T1000 (cell line): Measurements from ENCODE around the gene LRP3.
"Not testable (repeated sequence)": the region's sequence is repeated elsewhere in the genome, so short reads cannot be mapped to it uniquely, and the experiment has no call there.

Experiments
- DNase-seq: peaks from one replicate; lab custom pipeline; 2025; ENCODE audit warnings: mixed read lengths; lab: John Stamatoyannopoulos, UW

LRP3 gene

DNA sequence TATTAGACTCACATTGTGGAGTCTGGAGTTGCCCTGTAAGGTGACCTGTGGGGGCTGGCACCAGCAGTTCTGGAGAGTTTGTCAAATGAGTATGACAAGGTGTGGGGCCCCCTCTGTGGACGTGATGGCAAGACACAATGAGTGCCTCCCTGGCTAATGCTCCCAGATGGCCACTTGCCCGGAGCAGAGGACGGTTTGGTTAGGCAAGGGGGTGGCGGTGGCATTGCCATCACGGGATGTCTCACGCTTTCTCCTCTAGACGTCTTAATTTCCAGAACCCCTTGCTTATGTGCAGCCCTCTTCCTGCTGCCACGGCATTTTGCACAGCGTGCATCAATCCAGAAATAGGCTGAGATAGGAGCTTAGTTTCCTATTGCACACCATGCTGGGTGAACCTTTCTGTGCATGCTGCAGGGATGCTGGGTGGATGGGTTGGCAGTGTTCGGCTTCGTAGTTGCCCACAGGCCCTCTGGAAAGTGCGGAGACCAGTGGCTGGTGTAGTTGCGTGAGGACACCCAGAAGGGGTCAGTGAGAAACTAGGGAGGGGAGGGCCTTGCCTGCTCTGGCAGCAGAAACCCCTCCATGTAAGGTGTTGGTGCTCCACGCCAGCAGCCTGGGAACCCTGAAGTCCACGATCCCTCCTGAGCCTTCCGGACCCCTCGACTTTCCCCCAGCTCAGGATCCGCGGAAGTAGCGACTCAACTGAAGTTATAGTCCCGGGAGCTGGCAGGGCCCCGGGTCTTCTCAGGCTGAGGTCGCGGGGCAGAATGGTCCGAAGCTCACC is 18.1 kb upstream of the LRP3 start:
- no peak for DNase-seq

DNA sequence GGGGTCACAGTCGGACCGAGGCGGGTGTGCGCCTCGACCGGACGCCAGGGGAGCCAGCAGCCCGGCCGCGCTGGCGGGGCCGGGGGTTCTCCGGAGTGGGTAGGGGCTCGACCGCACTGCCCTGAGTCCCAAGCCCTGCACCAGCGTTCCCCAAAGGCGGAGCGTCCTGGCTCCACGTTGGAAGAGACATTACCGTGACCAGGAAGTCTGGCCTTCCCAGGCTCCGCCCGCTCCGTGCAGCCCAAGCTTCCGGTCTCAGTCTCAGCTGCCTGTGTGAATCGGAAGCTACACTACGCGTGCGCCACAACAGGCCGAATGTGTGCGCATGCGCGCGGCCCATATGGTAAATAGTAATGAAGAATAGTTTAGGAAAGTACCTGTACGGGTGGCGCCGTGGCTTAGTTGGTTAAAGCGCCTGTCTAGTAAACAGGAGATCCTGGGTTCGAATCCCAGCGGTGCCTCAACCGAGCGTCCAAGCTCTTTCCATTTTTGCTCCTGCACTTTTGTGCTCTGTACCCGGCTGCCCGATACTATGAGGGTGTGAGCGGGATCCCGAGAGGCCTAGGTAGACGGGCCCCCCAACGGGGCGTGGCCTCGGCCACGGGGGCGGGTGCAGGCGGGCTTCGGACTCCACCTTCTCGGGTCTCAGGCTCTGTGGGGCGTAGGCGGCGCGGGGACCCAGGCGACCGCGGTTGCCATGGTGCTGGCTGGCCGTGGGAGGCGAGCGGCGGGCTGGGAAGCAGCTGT is 17.3 kb upstream of the LRP3 start:
- DNase-seq: peak; percentile 99

DNA sequence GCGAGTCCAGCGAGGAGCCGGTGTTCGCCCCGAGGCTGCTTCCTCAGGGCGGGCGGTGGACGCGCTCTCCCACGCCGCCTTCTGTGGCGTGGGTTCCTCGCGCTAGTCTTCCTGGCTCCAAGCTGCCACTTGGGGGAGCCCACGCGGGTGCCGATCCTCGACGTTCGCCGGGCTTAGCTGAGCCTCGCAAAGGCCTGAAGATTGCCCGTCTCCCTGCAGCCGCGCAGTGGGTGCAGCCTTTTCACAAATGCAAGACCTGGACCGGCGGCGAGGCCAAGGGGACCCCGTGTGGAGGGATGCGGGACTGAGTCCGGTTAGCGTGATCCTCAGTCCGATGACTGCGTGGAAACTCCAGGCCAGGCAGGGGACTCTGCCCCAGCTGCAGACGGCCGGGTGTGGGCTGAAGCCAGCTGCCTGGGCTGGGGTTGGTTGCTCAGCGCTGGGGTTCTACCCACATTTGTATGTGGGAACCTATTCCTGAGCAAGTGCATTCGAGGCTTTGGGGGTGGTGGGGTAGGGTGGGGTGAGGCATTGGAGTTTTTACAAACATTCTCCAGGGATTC is 16.6 kb upstream of the LRP3 start:
- DNase-seq: no peak

DNA sequence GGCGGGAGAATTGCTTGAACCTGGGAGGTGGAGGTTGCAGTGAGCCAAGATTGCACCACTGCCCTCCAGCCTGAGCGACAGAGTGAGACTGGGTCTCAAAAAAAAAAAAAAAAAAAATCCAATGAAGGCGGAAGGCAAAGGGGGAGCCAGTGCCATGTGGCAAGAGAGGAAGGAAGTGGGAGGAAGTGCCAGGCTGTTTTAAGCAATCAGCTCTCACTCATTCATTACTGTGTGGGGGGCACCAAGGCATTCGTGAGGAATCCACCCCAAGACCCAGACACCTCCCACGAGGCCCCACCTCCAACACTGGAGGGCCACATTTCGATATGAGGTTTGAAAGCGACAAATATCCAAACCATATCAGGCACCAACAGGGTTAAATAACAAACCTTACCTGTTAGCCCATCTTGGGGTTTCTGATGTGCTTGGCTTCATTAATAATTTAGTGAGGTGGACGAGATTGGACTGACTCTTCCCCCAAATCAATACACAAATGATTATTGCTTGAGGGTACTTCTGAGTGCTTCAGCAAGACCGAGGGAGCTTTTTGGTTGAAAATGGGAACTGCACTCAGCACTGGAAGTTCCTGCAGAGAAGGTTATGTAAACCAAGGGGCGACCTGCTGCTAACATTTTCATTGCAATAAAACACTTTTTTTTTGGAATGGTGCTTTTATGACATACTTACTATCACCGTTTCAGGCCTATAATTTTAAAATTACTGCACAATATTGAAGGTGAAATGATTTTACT is 7.5 kb upstream of the LRP3 start:
- DNase-seq: no peak

GRCh38 chr19:33187183-33187540 is 7.0 kb upstream of the LRP3 start:
- no peak for DNase-seq

GRCh38 chr19:33189453-33189852 is 4.7 kb upstream of the LRP3 start:
- no peak for DNase-seq

DNA sequence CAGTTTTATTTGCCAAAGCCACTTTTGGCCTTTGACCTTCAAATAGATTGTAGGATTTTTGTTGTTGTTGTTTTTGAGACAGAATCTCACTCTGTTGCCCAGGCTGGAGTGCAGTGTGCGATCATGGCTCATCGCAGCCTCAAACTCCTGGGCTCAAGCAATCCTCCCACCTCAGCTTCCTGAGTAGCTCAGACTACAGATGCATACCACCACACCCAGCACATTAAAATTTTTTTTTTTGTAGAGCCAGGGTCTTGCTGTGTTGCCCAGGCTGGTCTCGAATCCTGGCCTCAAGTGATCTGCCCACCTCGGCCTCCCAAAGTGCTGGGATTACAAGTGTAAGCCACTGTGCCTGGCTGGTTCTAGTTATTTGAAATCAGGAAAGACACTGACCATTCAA is 3.0 kb upstream of the LRP3 start:
- DNase-seq: not testable (repeated sequence)

- DNase-seq: no peak
Measured at GRCh38 chr19:33191501-33191900, 2.6 kb upstream of the LRP3 start.

- DNase-seq: no peak
Measured at GRCh38 chr19:33192010-33192409, 2.1 kb upstream of the LRP3 start.

DNA sequence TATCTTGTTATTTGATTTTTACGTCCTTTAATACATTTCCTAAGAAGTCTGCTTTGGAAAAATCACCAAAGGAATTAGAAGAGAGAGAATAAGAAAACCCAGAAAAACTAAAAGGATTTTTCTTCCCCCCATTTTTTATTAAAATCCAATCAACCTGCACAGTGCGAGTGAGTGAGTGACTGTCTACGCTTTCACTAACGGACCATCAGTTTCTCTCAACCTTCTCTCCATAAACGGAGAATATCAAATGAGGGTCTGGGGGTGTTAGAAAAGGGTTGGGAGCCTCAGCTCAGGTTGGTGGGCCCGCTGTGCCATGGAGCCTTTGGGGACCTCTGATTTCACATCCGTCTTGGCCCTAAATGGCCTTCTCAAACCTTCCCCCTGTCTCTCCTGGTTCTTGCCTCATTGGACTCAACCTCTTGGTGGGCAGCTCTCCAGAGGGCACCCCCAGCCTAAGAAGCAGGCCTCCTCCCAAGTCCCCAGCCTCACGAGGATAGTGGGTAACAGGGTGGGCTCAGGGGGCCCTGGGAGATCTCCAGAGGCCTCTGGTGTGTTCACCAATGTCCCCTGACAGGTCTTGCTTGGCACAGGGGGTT is 763 bp upstream of the LRP3 start:
- DNase-seq: no peak

DNA sequence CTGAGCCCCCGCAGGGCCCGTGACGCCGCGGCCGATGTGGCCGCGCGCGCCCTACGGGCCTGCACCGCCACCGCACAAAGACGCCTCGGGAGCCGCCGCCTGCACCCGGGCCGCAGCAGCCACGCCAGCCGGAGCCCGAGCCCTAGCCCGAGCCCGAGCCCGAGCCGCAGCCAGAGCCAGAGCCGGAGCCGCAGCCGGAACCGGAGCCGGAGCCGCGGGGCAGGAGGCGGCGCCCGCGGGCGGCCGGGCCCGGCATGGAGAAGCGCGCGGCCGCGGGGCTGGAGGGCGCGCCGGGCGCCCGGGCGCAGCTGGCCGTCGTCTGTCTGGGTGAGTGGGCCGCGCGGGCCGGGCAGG is 379 bp downstream of the LRP3 start:
- DNase-seq: no peak

DNA sequence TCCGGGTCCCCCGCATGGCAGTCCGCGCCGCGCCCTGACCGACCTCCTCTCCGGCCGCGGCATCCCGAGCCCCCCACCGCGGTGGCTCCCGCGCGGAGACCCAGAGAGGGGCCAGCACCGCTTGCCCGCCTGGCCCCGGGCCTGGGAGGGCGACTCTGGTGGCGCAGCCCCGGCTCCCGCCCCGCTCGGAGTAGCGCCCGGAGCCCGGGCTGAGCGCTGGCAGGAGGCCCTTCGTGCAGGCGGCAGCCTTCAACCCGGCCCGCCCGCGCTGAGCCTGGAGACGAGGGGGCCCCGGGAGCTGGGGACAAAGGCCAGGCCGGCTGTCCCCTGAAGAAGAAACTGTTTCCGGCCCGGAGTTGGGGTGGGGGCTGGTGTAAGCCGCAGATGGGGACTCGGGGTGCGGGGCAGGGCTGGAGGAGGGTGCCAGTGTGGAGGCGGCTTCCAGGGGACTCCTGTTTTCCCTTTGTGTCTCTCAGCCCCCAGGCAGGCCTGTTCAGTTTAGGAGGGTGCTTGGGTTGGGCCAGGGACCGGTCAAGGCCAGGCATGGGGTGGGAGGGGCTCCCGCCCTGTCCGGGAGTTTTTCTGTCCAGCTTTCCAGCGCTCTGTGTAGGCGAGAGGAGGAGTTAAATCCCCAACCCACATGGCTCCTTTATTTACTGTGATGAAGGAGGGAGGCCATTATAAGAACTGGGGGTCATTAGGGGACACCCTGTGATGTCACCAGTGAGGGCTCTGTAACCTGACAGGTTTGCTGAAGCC is 935 bp downstream of the LRP3 start:
- no peak for DNase-seq

DNA sequence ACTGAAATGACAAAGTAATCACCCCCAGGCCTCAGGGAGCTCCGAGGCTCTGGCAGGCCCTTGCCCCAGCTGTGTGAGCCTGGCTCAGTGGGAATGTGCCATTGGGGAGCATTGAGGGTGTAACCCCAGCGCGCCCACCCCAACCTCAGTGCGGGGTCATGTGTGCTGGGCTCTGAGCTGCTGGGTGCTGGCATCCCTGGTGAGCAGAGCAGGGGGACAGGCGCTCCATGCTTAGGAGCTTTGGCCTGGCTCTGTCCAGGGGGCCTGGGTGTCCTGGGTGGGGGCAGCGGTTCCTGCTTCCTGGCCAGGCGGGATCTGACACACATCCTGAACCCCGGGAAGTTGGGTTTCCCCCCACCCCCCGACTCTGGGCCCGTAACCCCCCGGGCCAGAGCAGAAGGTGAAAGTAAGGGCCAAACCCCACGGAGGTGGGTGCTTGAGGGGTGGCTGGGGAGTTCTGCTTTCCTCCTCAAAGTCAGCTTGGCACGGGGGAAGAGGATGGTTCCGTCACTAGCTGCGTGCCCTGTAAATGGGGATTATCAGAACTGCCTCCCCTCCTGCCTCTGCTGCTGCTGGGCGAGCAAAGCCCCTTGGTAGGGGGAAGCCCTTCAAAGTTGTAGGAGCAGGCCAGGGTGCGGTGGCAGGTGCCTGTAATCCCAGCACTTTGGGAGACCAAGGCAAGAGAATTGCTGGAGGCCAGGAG is 1.7 kb downstream of the LRP3 start:
- no peak for DNase-seq

DNA sequence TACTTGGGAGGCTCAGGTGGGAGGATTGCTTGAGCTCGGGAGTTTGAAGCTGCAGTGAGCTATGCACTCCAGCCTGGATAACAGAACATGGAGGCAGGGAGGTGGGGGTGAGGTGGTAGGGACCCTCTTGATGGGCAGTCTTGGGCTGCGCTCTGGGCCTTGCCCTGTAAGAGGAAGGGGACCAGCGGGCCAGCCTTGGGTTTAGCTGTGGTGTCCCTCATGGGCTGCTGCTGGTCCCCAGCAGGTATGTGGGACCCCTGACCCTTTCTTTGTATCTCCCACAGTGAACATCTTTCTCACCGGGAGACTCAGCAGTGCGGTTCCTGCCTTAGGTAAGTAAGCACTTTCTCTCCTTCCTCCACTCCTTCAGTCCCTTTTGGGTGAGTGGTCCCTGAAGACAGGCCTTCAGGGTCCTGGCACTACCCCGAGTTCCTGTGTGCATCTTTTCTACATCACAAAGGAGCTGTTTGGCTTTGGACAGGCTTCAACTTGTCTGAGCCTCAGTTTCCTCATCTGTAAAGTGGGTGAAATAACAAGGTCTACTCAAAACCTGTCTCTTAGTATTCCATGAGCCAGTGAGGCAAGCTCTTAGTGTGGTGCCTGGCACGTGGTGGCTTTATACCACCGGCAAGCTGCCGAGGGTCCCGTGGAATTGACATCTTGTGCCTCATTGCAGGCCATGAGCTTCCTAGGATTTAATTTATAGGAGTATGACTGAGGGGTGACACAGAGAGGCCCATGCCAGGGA is 2.5 kb downstream of the LRP3 start:
- DNase-seq: no peak

DNA sequence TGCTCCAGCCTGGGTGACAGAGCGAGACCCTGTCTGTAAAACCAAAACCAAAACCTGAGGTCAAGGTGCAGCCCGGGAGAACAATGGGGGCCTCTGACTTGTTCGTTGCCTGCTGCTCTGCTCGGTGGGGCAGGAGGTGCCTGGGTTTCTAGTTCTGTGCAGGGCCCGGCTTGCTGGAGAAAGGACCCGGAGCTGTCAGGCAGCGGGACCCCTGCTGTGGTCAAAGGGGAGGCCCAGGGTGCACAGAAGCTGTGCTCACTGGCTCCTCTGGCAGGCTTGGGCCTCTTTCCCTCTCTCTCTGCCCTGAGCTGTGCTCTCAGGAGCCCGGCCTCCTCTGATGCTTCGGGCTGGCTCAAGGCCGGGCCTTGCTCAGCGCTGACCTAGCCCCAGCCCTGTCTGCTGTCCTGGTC is 3.5 kb downstream of the LRP3 start:
- no peak for DNase-seq

DNA sequence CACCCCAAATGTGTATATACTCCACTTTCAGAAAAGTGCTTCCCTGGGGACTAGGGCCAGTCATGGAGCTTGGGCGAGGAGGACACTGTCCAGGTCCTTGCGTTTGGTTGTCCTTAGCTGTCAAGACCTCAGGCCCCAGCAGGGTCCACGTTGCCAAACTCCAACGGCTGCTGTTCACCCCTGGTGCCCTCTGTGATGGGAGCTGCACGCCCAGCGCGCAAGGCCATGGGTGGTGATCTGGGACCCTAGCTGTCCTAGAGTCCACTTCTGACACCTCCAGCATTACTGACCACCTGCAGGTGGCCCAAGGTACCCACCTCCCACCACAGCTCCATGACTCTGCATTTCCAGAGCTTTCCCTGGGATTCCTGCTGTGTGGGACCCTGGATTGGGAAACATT is 4.0 kb downstream of the LRP3 start:
- DNase-seq: no peak

- DNase-seq: no peak
Measured at GRCh38 chr19:33199441-33200265, 5.5 kb downstream of the LRP3 start.

DNA sequence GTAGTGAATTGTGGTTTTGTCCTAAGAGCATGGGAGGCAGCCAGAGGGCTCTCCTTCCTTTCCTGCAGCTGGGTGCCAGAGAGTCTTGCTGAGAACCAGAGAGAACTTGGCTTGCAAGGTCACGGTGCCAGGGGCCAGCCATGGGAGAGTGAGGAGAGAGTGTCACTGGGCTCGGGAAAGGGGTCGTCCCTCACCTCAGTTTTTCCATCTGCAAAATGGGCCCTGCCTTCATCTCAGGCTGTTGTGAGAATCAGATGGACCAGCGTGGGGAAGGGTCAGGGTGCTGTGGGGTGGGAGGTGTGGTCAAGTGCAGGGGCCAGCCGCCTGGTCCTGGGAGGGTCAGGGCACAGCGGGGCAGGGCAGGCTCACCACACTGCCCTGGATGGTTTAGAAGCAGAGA is 7.3 kb downstream of the LRP3 start:
- DNase-seq: no peak

DNA sequence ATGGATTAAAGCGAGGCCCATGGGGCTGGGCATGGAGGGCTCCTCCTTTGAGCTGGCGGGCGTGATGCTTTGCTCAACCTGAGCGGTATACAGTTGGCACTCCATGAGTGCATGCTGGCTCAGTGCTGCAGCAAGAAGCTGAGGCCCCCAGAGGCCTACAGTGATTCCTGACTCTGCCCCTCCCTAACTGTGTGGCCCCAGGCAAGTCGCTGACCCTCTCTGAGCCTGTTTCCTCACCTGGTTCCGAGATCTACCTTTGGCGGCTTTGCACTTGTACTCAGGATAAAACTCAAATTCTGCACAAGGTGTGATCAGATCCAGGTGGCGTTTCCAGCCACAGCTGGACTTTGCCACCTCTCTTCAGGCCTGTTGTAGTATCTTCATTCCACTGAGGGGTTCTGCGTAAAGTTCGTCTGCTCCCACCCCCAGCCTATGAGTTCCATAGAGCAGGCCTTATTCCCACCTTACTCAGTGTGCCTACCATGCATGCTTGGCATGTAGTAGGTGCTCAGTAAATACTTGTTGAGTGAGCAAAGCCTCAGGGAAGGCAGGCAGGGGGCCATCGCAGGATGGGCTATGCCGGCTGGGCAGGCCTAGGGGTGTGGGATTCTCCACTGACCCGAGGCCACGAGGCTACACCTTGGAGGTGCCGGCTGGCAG is 7.9 kb downstream of the LRP3 start:
- no peak for DNase-seq
